Measurements from ENCODE around the gene RBM10.
"Not testable (repeated sequence)": the region's sequence is repeated elsewhere in the genome, so short reads cannot be mapped to it uniquely, and the experiment has no call there.

RBM10 gene, protein sequence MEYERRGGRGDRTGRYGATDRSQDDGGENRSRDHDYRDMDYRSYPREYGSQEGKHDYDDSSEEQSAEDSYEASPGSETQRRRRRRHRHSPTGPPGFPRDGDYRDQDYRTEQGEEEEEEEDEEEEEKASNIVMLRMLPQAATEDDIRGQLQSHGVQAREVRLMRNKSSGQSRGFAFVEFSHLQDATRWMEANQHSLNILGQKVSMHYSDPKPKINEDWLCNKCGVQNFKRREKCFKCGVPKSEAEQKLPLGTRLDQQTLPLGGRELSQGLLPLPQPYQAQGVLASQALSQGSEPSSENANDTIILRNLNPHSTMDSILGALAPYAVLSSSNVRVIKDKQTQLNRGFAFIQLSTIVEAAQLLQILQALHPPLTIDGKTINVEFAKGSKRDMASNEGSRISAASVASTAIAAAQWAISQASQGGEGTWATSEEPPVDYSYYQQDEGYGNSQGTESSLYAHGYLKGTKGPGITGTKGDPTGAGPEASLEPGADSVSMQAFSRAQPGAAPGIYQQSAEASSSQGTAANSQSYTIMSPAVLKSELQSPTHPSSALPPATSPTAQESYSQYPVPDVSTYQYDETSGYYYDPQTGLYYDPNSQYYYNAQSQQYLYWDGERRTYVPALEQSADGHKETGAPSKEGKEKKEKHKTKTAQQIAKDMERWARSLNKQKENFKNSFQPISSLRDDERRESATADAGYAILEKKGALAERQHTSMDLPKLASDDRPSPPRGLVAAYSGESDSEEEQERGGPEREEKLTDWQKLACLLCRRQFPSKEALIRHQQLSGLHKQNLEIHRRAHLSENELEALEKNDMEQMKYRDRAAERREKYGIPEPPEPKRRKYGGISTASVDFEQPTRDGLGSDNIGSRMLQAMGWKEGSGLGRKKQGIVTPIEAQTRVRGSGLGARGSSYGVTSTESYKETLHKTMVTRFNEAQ

DNA sequence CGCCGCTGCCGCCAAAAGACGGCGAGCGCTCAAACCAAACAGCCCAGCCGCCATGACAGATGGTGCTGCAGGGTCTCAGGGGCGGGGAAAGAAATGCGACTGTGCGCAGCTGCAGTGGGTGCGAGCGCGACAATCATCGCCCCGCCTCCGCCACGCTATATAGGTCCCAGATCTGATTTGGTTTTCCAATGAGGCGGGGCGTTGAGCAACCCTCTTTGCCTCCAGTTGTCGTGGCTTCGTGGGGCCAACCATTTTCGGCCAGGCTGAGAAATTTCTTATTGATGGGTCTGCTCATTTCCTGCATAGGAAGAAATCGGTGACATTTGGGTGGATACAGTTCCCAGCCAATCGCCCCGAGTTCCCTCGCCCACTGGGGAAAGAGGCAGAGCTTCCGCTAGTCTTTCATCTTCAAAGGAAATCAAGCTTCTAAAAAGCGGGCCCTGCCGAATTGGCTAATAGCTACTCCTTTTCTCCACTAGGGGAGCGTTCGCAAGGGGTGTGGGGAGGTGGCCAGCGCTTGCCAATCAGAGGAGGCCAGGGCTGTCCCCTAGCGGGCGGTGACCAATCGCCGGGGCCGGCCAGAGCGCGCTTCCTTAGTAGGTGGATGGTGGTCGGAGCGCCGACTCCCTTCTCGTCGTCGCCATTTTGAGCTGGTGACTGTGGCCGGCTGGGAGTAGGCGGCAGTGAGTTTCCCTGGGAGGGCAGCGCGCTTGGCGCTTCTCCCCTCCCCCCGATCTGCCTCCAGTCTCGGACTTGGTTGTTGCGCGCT lies at the start of gene RBM10, which contains the start of gene NDUFB11:
TSS of gene RBM10 (plus strand) at position 596 of the 769 bp plus-strand sequence. CDS start 2,261 bp downstream, outside the sequence.
TSS of gene NDUFB11 (minus strand) at position 77 of the 769 bp plus-strand sequence. CDS start at position 54, 23 bp downstream.
- peak; percentile 93 for DNase-seq (ENCODE audit: low spot score)

DNA sequence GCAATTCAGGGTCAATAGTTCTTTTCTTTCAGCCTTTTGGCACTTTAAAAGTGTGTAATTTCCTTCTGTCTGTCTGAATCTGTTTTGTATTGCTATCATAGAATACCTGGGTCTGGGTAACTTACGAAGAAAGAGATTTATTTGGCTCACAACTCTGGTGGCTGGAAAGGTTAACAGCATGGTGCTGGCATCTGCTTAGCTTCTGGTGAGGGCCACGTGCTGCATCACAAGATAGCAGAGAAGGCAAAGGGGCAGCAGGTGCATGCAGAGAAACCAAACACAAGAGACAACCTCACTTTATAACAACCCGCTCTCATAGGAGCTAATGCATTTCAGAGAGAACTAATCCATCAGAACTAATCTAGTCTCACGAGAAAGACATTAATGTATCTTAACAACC lies 48.0 kb upstream of the RBM10 start:
- no peak for DNase-seq (ENCODE audit: low spot score)

DNA sequence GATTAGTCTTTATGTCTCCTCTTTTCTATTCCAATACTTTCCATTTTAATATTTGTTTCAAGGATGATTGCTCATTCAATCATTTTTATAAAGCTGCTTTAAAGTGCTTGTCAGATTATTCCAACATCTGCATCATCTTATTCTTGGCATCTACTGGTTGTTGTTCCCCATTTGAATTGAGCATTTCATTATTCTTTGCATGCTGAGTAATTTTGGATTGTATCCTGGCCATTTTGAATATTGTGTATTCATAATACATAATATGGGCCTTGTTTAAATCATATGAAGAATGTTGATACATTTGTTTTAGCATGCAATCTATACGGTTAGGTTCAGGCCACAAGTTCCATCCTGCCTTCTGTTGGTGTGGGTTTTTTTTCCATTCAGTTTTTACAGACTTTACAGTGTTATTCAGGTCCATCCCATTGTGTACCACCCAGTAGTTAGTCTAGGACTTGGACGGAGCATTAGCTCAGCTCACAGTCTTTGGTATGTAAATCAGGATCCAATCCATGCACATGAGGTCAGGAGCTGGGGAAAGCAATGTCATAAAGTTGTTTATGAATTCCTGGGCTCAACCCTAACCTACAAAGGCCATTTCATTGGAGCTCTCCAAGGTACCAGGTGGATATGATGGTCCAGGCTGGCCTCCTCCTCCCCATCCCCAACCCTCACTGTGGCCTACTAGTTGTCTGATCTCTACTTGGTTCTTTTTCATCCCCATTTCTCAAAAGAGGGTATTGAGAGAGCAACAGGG lies 46.5 kb upstream of the RBM10 start:
- no peak for DNase-seq (ENCODE audit: low spot score)

DNA sequence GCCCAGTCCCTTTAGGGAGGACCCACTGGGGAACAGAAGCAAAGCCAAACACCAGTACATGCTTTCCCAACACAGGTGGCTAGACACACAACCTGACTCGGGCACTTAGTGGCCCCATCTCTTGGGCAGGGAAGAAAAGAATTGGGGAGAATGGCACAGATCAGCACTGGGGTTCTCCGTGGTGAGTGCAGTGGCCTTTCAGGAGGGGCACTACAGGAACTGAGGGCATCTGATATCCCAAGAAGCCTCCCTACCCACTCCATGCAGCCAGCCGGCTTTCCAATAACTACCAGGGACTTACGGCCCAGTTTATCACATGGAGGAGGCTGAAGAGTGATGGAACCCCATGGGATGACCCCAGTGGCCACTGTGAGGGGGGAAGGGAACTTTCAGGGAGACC lies 43.8 kb upstream of the RBM10 start:
- no peak for DNase-seq (ENCODE audit: low spot score)

DNA sequence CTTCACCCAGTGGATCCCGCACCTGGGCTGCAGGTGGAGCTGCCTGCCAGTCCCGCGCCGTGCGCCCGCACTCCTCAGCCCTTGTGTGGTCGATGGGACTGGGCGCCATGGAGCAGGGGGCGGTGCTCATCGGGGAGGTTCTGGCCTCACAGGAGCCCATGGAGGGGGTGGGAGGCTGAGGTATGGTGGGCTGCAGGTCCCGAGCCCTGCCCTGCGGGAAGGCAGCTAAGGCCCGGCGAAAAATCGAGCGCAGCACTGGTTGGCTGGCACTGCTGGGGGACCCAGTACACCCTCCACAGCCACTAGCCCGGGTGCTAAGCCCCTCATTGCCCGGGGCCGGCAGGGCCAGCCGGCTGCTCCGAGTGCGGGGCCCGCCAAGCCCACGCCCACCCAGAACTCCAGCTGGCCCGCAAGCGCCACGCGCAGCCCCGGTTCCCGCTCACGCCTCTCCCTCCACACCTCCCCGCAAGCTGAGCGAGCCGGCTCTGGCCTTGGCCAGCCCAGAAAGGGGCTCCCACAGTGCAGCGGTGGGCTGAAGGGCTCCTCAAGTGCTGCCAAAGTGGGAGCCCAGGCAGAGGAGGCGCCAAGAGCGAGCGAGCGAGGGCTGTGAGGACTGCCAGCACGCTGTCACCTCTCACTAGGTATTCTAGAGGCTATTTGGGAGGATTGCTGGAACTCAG lies 33.9 kb upstream of the RBM10 start:
- DNase-seq (ENCODE audit: low spot score), result not testable (repeated sequence)

DNA sequence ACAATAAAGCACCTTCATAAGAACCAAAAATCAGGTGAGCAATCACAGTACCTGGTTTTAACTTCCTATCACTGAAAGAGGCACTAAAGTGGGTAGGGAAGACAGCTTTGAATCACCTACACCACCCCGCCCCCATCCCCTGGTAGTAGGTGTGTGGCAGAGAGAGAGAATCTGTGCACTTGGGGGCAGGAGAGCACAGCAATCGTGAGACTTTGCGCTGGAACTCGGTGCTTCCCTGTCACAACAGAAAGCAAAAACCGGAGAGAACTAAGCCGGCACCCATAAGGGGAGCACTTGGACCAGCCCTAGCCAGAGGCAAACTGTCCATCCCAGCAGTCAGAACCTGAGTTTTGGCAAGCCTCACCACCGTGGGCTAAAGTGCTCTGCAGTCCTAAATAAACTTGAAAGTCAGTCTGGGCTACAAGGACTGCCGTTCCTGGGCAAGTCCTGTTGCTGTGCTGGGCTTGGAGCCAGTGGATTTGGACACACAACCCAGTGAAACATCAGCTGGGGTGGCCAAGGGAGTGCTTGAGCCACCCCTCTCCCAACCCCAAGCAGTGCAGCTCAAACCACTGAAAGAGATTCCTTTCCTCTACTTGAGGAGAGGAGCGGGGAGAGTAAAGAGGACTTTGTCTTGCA lies 32.6 kb upstream of the RBM10 start:
- DNase-seq (ENCODE audit: low spot score), result no peak

DNA sequence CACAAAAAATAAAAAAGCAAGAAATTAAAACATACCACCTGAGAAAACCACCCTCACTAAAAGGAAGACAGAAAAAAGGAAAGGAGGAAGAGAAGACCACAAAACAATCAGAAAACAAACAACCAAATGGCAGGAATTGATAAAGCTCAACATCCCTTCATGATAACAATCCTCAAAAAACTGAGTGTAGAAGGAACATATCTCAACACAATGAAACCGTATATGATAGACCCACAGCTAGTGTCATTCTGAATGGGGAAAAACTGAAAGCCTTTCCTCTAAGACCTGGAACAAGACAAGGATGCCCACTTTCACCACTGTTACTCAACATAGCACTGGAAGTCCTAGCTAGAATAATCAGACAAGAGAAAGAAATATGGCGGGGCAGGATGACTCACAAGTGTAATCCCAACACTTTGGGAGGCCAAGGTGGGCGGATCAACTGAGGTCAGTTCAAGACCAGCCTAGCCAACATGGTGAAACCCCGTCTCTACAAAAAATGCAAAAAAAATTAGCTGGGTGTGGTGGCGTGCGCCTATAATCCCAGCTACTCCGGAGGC lies 28.4 kb upstream of the RBM10 start:
- not testable (repeated sequence) for DNase-seq (ENCODE audit: low spot score)

DNA sequence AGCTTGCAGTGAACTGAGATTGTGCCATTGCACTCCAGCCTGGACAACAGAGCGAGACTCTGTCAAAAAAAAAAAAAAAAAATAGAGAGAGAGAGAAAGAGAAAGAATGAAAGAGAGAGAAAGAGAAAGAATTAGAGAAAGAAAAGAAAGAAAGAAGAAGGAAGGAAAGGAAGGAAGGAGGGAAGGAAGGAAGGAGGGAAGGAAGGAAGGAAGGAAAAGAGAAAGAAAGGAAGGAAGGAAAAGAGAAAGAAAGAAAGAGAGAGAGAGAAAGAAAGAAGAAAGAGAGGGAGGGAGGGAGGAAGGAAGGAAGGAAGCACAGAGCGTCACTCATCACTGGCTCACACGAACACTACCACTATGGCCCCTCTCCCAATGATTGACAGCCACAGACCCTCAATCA lies 20.6 kb upstream of the RBM10 start:
- DNase-seq (ENCODE audit: low spot score), result not testable (repeated sequence)

DNA sequence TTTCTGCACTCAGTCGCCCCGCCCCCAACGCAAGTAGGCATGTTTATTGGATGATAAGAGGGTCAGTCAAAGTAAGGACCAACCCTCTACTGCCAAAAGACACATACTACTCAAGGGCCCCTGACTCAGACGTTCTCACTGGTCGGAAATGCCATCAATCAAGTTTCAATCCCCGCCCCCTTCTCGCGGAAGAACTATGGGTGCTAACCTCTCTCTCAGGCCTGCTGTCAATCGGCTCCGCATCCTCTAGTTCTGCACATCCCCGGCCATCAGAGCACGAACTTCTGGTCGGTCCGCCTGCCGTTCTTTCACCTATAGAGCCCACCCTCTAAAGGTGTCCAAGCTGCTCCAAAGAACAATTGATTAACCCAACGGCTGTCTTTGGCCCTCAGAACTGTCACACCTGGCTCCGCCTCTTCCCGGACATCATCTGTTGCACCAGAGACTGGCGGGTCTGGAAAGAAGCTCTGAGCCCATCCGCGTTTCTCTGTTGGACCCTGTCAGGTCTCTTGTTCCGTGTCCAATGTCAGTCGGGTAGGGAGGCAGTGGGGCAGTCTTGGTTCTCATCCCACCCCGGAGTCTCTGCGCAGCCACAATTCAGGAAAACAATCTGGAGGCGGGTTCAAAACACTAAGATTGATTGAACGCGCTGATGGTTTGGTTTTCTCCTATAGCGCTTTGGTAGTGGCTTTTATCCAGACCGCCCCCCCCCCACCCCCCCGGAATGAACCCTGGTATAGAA lies 15.7 kb upstream of the RBM10 start:
- peak; percentile 90 for DNase-seq (ENCODE audit: low spot score)

DNA sequence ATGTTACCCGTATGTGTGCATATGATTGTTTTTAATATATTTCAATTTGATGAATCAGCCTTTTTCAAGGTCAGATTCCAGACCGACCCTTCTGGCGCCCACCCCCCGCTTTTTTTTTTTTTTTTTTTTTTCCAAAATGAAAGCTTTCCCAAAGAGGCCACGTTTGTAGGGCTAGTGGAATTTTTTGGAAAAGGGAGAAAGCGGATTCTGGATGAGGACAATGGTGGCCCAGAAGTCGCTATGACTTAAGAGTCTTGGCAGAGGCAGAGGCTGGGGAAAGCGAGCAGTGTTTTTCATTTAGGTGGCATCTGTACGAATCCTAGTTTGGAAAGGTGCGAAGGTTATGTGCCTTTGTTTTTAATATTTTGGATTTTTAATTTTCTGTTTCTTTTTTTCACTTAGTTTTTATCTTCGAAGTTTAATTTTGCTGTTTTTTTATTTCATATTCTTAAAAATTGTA lies 15.1 kb upstream of the RBM10 start:
- no peak for DNase-seq (ENCODE audit: low spot score)

DNA sequence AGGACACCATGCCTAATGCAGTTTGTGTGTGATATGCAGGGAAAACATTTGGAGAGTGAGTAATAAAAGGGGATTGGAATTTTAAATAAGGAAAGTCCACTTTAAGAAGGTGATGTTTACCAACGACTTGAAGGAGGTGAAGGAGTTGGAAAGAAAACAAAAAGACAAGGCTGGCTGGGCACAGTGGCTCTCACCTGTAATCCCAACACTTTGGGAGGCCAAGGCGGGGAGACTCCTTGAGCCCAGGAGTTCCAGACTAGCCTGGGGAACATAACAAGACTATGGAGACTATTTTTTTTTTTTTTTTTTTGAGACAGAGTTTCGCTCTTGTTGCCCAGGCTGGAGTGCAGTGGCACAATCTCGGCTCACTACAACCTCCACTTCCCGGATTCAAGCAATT lies 11.5 kb upstream of the RBM10 start:
- DNase-seq (ENCODE audit: low spot score), result no peak

DNA sequence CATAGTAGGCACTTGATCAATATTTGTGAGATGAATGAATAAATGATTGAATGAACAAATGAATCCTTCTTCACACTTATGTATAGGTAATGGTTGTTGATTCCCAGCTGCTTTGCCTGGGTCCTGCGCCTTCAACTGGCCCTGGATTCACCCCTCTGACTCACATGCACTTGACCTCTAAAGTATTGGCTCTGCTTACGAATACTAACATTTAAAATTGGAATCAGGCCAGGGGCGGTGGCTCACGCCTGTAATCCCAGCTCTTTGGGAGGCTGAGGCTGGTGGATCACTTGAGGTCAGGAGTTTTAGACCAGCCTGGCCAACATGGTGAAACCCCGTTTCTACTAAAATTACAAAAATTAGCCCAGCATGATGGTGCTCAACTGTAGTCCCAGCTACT lies 9.4 kb upstream of the RBM10 start:
- DNase-seq (ENCODE audit: low spot score), result not testable (repeated sequence)

DNA sequence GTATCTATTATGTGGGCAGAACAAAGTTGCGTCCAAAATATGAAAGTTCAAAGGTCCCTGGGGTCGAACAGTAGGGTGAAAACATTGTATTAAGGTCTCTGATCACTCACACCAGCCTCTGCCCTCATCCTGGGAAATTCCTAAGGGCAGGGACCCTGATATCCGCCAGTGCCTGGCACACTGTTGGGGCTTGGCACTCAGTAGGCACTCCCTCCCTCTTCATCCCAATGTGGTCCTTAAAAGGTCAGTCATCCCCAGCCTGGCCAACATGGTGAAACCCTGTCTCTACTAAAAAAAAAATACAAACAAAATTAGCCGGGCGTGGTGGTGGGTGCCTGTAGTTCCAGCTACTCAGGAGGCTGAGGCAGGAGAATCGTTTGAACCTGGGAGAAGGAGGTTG lies 6.8 kb upstream of the RBM10 start:
- no peak for DNase-seq (ENCODE audit: low spot score)

DNA sequence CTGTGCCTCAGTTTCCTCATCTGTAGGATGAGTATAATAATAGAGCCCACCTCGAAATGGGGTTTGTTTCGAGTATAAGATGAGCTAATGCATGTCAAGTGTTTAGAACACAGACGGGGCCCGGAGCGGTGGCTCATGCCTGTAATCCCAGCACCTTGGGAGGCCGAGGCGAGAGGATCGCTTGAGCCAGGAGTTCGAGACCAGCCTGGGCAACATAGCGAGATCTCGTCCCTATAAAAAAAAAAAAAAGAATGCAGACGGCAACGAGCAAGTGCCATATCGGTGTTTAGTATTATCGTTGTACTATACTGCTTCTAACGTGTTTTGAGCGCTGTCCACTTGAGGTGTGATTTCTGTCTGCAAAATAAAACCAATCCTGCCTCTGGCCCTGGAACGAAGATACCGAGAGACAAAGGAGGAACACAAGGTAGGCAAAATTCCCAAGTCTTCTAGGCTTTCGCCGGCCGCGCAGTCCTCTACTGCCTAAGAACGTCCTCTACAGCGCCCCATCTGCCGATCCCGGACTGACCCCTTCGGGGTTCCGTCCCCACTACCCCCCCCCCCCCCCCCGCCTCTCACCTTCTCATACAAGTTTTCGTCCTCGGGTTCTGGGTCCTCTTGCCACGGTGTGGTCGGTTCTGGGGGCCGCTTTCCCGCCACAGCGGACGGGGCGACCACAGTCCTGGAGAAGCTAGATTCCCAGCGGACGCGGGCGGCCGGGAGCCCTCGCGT lies 961 bp upstream of the RBM10 start:
- DNase-seq (ENCODE audit: low spot score), result no peak

DNA sequence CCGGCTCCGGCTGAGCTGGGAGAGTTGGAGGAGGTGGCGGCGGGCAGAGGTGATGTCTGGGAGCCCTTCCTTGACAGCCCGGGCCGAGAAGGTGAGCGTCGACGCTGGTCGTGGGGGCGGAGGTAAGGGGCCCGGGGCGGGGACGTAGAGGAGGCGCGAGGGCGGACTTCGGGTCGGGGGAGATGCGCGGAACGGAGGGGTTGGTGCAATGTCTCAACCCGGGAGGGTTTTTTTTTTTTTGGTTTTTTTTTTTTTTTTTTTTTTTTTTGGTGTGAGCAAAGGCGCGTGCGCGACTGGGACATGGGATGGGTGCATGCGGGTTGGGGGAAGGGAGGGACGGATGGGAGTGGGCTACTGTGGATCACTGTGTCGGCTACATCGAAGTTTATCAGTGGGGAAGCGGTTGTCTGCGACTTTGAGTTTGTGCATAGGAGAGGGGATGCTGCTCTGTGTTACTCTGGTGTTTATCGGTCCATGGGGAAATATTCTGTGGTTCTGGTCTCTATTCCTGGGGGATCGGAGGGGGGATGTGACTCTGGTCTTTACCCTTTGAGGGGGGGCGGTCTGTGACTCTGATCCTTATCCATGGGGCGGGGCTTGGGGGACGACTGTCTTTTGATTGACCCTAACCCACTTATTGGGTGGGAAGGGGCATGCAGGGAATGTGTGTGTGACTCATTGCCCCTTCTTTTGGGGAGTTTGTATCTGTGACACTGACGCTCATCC lies 537 bp downstream of the RBM10 start:
- no peak for DNase-seq (ENCODE audit: low spot score)

DNA sequence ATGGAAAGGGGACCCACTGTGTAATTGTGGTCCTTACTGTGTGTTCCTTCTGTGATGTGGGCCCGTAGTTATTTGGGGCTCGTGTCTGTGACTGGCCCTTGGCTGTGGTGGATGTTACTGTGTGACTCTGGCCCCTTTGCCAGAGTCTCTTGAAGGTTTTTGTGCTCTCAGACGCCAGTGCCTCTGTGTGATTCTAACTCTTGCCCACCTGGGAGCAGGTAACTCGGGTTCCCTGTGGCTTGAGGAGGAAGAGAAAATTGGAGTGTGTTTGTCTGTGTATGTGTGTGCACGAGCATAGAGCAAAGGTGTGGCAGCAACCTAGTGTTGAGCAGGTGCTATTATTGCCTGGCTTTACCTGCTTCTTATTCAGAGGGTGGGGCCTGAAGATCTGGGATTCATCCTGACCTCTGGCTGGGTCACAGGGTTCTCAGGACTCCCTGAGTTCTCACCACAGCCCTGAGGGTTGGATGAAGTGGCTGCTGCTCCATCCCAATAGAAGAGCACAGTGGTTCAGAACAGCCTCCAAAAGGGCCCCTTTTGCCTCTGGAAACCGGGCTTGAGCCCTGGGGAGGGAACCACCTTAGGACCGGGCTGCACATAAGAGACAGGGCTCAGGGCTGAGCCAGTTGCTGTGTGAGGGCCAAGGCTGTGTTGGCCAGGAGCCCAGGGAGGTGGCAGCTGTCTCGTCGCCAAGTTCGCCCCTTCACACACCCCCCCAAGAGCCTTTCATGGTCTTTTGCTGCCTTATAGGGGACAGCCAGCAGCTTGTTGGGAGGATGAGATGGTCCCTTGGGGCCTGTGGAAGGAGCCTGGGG lies 1.3 kb downstream of the RBM10 start:
- DNase-seq (ENCODE audit: low spot score), result no peak

Data from activated CD4-positive, alpha-beta T cell treated with anti-CD3 and anti-CD28 coated beads, Interleukin-2, Interleukin-4, amounts not matched to agents 100 ng/mL and 50 ng/mL, durations not matched to agents 16 hours and 8 hours (primary cell).